Trophoblast cell (in vitro differentiated cells and primary cell): ENCODE data around the gene BCLAF3.

Source experiments
- DNase-seq, 2 donors: peaks; one replicate each; pipeline ENCODE4 v3.0.0-alpha.2; 2016
- H2AFZ ChIP-seq: 2 replicates; pipeline ENCODE4 v1.6.1; 2013; ENCODE audit warnings: low read length, moderate library complexity, mild to moderate bottlenecking; ENCODE audit not compliant: insufficient read depth, poor library complexity
- H2AK5ac ChIP-seq: 2 replicates; pipeline ENCODE4 v1.6.1; 2013; ENCODE audit warnings: mild to moderate bottlenecking, low read length
- H2BK120ac ChIP-seq: 2 replicates; pipeline ENCODE4 v1.6.1; 2013; ENCODE audit warnings: low read length, mild to moderate bottlenecking, moderate library complexity; ENCODE audit not compliant: insufficient read depth, poor library complexity
- H2BK12ac ChIP-seq: 2 replicates; pipeline ENCODE4 v1.6.1; 2013; ENCODE audit warnings: mild to moderate bottlenecking, low read length, moderate library complexity
- H2BK5ac ChIP-seq: 2 replicates; pipeline ENCODE4 v1.6.1; 2013; ENCODE audit warnings: low read length, low read depth, moderate library complexity, mild to moderate bottlenecking; ENCODE audit not compliant: poor library complexity
- H3K14ac ChIP-seq: 2 replicates; pipeline ENCODE4 v1.6.1; 2013; ENCODE audit warnings: mild to moderate bottlenecking, low read length
- H3K18ac ChIP-seq: 2 replicates; pipeline ENCODE4 v1.6.1; 2013; ENCODE audit warnings: mild to moderate bottlenecking, low read length
- H3K23ac ChIP-seq: 2 replicates; pipeline ENCODE4 v1.6.1; 2013; ENCODE audit warnings: low read length
- H3K27ac ChIP-seq: 2 replicates; pipeline ENCODE4 v1.5.1; 2013; ENCODE audit warnings: low read depth, mild to moderate bottlenecking, inconsistent platforms, low read length, moderate library complexity
- H3K27me3 ChIP-seq: 2 replicates; pipeline ENCODE4 v1.6.1; 2013; ENCODE audit warnings: inconsistent platforms, mild to moderate bottlenecking, low read length, moderate library complexity; ENCODE audit not compliant: insufficient read depth
- H3K36me3 ChIP-seq, 2 experiments: 1 replicate in 1 of 2; 2 replicates in 1 of 2; pipeline ENCODE4 v1.6.1; 2013; ENCODE audit warnings: low read length in 2 of 2, mild to moderate bottlenecking in 2 of 2, moderate library complexity in 1 of 2; ENCODE audit not compliant: insufficient read depth in 2 of 2, control insufficient read depth in 1 of 2
- H3K4ac ChIP-seq: 2 replicates; pipeline ENCODE4 v1.6.1; 2013; ENCODE audit warnings: low read depth, mild to moderate bottlenecking, low read length, moderate library complexity
- H3K4me1 ChIP-seq, 2 experiments: 1 replicate in 1 of 2; 2 replicates in 1 of 2; pipeline ENCODE4 v1.6.1; 2013; ENCODE audit warnings: low read length in 2 of 2, mild to moderate bottlenecking in 2 of 2, moderate library complexity in 1 of 2; ENCODE audit not compliant: insufficient read depth in 2 of 2, control insufficient read depth in 1 of 2
- H3K4me2 ChIP-seq: 2 replicates; pipeline ENCODE4 v1.6.1; 2013; ENCODE audit warnings: inconsistent platforms, mild to moderate bottlenecking, low read length, moderate library complexity
- H3K4me3 ChIP-seq: 2 replicates; pipeline ENCODE4 v1.5.1; 2013; ENCODE audit warnings: mild to moderate bottlenecking, low read depth, low read length, inconsistent platforms
- H3K79me1 ChIP-seq: one replicate; pipeline ENCODE4 v1.6.1; 2013; ENCODE audit warnings: low read length
- H3K79me2 ChIP-seq: 2 replicates; pipeline ENCODE4 v1.6.1; 2013; ENCODE audit warnings: low read length, mild to moderate bottlenecking; ENCODE audit not compliant: control insufficient read depth, insufficient read depth, poor library complexity
- H3K9ac ChIP-seq: 2 replicates; pipeline ENCODE4 v1.6.1; 2013; ENCODE audit warnings: mild to moderate bottlenecking, low read length
- H3K9me3 ChIP-seq: 2 replicates; pipeline ENCODE4 v1.6.1; 2013; ENCODE audit warnings: low read depth, mild to moderate bottlenecking, control low read depth, inconsistent platforms, low read length; ENCODE audit not compliant: insufficient read depth
- H4K12ac ChIP-seq: 2 replicates; pipeline ENCODE4 v1.6.1; 2013; ENCODE audit warnings: low read depth, mild to moderate bottlenecking, low read length, moderate library complexity
- H4K8ac ChIP-seq: 2 replicates; pipeline ENCODE4 v1.6.1; 2013; ENCODE audit warnings: low read depth, mild to moderate bottlenecking, low read length, moderate library complexity
- H4K91ac ChIP-seq: one replicate; pipeline ENCODE4 v1.6.1; 2013; ENCODE audit warnings: low read depth, mild to moderate bottlenecking, low read length, moderate library complexity
- WGBS: extraction: QIAGEN DNeasy Blood & Tissue Kit; methylation state at CpG from one replicate; pipeline ENCODE4 v1.1.7; 2013; ENCODE audit warnings: missing lambda C conversion rate; ENCODE audit not compliant: insufficient read length, insufficient coverage; ENCODE audit errors: extremely low coverage; 5-methylcytosine and 5-hydroxymethylcytosine counted together

BCLAF3 gene

DNA sequence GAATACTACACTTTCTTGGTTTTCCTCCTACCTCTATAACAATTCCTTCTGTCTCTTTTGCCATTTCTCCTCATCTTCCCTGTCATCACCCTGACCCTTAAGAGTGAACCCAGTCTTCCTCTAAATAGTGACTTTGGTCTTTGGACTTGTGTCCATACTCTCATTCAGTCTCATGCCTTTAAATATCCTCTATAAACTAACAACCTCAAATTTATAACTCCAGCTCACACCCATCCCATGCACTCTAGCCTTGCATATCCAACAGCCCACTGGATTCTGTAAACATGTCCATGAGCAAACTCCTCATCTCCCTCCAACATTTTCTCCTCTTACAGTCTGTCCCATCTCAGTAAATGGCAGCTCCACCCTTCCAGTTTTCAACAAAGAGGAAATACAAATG is 15.0 kb downstream of the BCLAF3 start:
- H3K18ac ChIP-seq = no peak overlapping the region
- no peak overlapping the region for H3K27ac ChIP-seq
- H2BK5ac ChIP-seq = no peak overlapping the region
- H3K9me3 ChIP-seq = no peaks in the 10 kb centered on the region
- no peak overlapping the region for H2AK5ac ChIP-seq
- no peak overlapping the region for H3K14ac ChIP-seq
- no peak overlapping the region for H3K23ac ChIP-seq
- no peaks in the 10 kb centered on the region for H3K79me2 ChIP-seq
- H3K27me3 ChIP-seq = no peaks in the 10 kb centered on the region
- no peak overlapping the region for H4K12ac ChIP-seq
- no peak overlapping the region for H3K4ac ChIP-seq
- no peaks in the 10 kb centered on the region for H3K4me1 ChIP-seq
- no peak overlapping the region for H3K9ac ChIP-seq
- H3K4me3 ChIP-seq = no peak overlapping the region
- no peak overlapping the region for H2BK120ac ChIP-seq
- no peaks in the 10 kb centered on the region for H3K36me3 ChIP-seq
- H4K8ac ChIP-seq = no peak overlapping the region
- DNase-seq = no peak
- H3K4me2 ChIP-seq = no peak overlapping the region
- no peaks in the 10 kb centered on the region for H3K79me1 ChIP-seq
- H2BK12ac ChIP-seq = no peak overlapping the region
- H4K91ac ChIP-seq = no peak overlapping the region
- H2AFZ ChIP-seq = no peak overlapping the region

DNA sequence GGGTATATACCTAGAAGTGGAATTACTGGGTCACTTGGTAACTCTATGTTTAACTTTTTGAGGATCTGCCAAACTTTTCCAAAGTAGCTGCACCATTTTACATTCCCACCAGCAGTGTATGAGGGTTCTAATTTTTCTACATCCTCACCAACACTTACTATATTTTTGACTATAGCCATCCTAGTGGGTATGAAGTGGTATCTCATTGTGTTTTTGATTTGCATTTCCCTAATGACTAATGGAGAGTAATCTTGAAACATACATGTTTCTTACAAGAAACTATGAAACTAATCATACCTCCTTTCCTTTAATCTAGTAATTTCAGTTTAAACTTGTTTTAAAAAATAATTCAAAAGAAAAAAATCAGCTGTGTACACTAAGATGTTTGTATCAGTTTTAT is 17.9 kb downstream of the BCLAF3 start:
- Histone ChIP-seq H2BK5ac (no peak overlapping the region), H3K23ac (no peak overlapping the region), H2AK5ac (no peak overlapping the region), H4K12ac (no peak overlapping the region), H3K4me2 (no peak overlapping the region), H3K14ac (no peak overlapping the region), H3K4me1 (no peaks in the 10 kb centered on the region), H3K27me3 (no peaks in the 10 kb centered on the region), H3K79me1 (no peaks in the 10 kb centered on the region), H2BK120ac (no peak overlapping the region), H3K9ac (no peak overlapping the region), H3K9me3 (no peaks in the 10 kb centered on the region), H4K8ac (no peak overlapping the region), H2BK12ac (no peak overlapping the region), H3K18ac (no peak overlapping the region), H2AFZ (no peak overlapping the region), H3K4ac (no peak overlapping the region), H3K36me3 (peaks cover 0 to 2% of the 10 kb centered on the region in 2 experiments), H3K4me3 (no peak overlapping the region), H3K27ac (no peak overlapping the region), H4K91ac (no peak overlapping the region), H3K79me2 (no peaks in the 10 kb centered on the region)
- no peak for DNase-seq

DNA sequence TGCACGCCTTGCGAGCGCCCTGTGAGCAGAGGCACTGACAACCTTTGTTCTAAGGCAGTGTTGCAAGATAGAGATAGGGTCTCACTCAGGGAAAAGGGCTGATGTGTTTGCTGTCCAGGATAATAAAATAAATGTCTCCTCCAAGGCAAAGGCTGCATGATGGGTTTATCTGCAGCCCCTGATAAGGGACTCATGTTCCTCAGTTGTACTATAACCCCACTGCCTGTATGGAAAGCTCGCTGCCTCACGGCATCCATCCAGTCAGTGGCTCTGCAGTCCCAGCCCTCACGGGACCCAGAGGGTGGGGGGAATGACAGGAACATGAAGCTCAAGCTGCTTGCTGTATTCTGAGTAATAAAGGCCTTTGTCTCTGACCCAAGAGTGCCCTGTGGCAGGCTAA is 22.6 kb downstream of the BCLAF3 start:
- H3K4ac ChIP-seq = no peak overlapping the region
- no peak overlapping the region for H2BK12ac ChIP-seq
- no peak overlapping the region for H4K12ac ChIP-seq
- no peaks in the 10 kb centered on the region for H3K4me1 ChIP-seq
- no peak overlapping the region for H3K4me3 ChIP-seq
- H4K8ac ChIP-seq = no peak overlapping the region
- no peak overlapping the region for H2BK5ac ChIP-seq
- no peak overlapping the region for H3K14ac ChIP-seq
- no peak overlapping the region for H3K27ac ChIP-seq
- WGBS = no CpG with 5 or more reads among the region's 6 CpGs
- H2BK120ac ChIP-seq = no peak overlapping the region
- DNase-seq = no peak
- H4K91ac ChIP-seq = no peak overlapping the region
- no peaks in the 10 kb centered on the region for H3K27me3 ChIP-seq
- no peak overlapping the region for H3K18ac ChIP-seq
- H3K9me3 ChIP-seq = no peaks in the 10 kb centered on the region
- no peaks in the 10 kb centered on the region for H3K79me2 ChIP-seq
- H3K9ac ChIP-seq = no peak overlapping the region
- H3K36me3 ChIP-seq = peaks cover 1 to 6% of the 10 kb centered on the region in 2 experiments
- H3K79me1 ChIP-seq = no peaks in the 10 kb centered on the region
- H3K4me2 ChIP-seq = no peak overlapping the region
- H2AFZ ChIP-seq = no peak overlapping the region
- H3K23ac ChIP-seq = no peak overlapping the region
- no peak overlapping the region for H2AK5ac ChIP-seq

DNA sequence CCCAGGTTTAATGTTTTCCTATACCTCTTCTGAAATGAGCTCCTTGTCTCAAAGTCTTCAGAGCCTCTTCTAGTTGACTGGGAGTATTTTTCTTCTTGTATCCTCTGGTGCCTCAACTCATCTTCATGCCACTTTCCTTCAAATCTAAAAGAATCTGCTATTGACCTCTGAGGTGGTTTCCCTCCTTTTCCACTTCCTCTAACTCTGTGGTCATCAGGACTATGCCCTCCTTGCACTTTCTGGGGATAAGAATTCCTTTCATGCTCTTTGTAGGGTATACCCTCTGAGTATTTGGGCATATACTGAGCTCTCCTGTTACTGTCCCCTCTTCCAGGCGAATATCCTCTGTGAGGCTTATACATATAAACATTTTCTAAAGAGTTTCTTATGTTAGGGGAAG is 24.8 kb downstream of the BCLAF3 start:
- no peaks in the 10 kb centered on the region for H3K79me1 ChIP-seq
- WGBS = no CpG with 5 or more reads among the region's 1 CpG

More for the DNA sequence above, 24.8 kb downstream of the BCLAF3 start:
- H3K23ac ChIP-seq = no peak overlapping the region
- no peaks in the 10 kb centered on the region for H3K79me2 ChIP-seq
- H2BK5ac ChIP-seq = no peak overlapping the region
- H2BK12ac ChIP-seq = no peak overlapping the region
- no peak overlapping the region for H3K27ac ChIP-seq
- no peaks in the 10 kb centered on the region for H3K9me3 ChIP-seq
- no peak for DNase-seq
- no peak overlapping the region for H4K8ac ChIP-seq
- no peak overlapping the region for H3K4me3 ChIP-seq
- no peak overlapping the region for H3K4ac ChIP-seq
- no peaks in the 10 kb centered on the region for H3K4me1 ChIP-seq
- no peak overlapping the region for H3K4me2 ChIP-seq
- H2BK120ac ChIP-seq = no peak overlapping the region
- H2AK5ac ChIP-seq = no peak overlapping the region
- H4K12ac ChIP-seq = no peak overlapping the region
- no peaks in the 10 kb centered on the region for H3K27me3 ChIP-seq
- no peak overlapping the region for H3K14ac ChIP-seq
- peaks cover 1 to 6% of the 10 kb centered on the region in 2 experiments for H3K36me3 ChIP-seq
- H4K91ac ChIP-seq = no peak overlapping the region
- H3K9ac ChIP-seq = no peak overlapping the region
- no peak overlapping the region for H2AFZ ChIP-seq
- no peak overlapping the region for H3K18ac ChIP-seq
